ENCODE results near the gene STAM. TPM values are rescaled to one million over a fixed set of nuclear protein-coding genes. Genes with fewer than 3 reads are reported as not detected.

Gene STAM
- total and polyA plus RNA-seq, 10 of the 15 experiments (the other 5 are each of a cell fraction or from before 2014, with no cell fraction given), result 8.8 to 15.9 (median 14.4) TPM

DNA sequence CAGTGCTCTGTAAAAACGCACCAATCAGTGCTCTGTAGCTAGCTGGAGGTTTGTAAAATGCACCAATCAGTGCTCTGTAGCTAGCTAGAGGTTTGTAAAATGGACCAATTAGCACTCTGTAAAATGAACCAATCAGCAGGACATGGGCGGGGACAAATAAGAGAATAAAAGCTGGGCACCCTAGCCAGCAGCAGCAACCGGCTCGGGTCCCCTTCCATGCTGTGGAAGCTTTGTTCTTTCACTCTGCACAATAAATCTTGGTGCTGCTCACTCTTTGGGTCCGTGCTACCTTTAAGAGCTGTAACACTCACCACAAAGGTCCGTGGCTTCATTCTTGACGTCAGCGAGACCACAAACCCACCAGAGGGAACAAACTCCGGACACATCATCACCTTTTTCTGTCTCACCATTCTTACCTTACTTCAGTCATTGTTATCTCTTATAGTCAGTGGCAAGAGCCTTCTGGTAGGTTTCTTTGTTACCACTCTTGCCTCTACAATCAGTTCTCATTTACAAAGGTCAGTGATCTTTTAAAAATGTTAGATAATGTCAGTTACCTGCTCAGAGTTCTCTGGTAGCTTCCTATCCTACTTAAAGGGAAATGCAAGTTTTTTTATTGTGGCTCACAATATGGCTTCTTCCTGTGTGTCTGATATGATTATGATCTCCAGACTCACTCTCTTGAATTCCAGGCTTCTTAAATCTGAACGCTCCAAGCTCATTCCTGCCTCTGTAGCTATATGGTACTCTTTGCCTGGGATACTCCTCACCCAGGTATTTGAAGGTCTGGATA, 4.5 kb downstream of the STAM start (continued):
- TF ChIP-seq BHLHE40 (IDR thresholded peaks at IDR 0.05; ENCODE audit: borderline replicate concordance in 1 of 2, low read depth in 2 of 2, low read length in 1 of 2) (peak in 1 of 2 experiments; percentile 31; a peak in 1 of 4 replicates), PAX8 (IDR thresholded peaks at IDR 0.05) (no peak), LARP7 (IDR thresholded peaks at IDR 0.05) (no peak), POLR2AphosphoS5 (IDR thresholded peaks at IDR 0.05; ENCODE audit: low read length) (peak; percentile 57; the same call in 1 of the 2 replicates), RUNX3 (IDR thresholded peaks at IDR 0.05; ENCODE audit: low read length) (peak; percentile 53; the same call in 1 of the 2 replicates), MXI1 (IDR thresholded peaks at IDR 0.05; ENCODE audit: low read depth, low read length) (no peak), NR2C1 (IDR thresholded peaks at IDR 0.05) (no peak; the same call in 1 of the 2 replicates), IKZF2 (IDR thresholded peaks at IDR 0.05) (peak in 1 of 2 experiments; percentile 41; a peak in 3 of 4 replicates), NFYB (IDR thresholded peaks at IDR 0.05; ENCODE audit: insufficient read depth, low read depth, low read length) (peak; percentile 92), MEF2B (IDR thresholded peaks at IDR 0.05; ENCODE audit: partially characterized antibody, poor library complexity, severe bottlenecking) (peak; percentile 16), SP1 (IDR thresholded peaks at IDR 0.05; ENCODE audit: low read depth, low read length) (peak; percentile 48), ASH2L (IDR thresholded peaks at IDR 0.05; ENCODE audit: borderline replicate concordance, low read depth) (no peak), EP300 (IDR thresholded peaks at IDR 0.05; ENCODE audit: borderline replicate concordance in 1 of 2, control insufficient read depth in 1 of 2, low read depth in 2 of 2, low read length in 2 of 2) (peak in 1 of 2 experiments; percentile 47; a peak in 2 of 4 replicates), ZNF384 (IDR thresholded peaks at IDR 0.05; ENCODE audit: borderline replicate concordance, low read depth, low read length) (no peak), IKZF1 (conservative IDR thresholded peaks at IDR 0.05) (peak; percentile 24; the same call in 1 of the 2 replicates)
- TF ChIP-seq, protein P1, sequence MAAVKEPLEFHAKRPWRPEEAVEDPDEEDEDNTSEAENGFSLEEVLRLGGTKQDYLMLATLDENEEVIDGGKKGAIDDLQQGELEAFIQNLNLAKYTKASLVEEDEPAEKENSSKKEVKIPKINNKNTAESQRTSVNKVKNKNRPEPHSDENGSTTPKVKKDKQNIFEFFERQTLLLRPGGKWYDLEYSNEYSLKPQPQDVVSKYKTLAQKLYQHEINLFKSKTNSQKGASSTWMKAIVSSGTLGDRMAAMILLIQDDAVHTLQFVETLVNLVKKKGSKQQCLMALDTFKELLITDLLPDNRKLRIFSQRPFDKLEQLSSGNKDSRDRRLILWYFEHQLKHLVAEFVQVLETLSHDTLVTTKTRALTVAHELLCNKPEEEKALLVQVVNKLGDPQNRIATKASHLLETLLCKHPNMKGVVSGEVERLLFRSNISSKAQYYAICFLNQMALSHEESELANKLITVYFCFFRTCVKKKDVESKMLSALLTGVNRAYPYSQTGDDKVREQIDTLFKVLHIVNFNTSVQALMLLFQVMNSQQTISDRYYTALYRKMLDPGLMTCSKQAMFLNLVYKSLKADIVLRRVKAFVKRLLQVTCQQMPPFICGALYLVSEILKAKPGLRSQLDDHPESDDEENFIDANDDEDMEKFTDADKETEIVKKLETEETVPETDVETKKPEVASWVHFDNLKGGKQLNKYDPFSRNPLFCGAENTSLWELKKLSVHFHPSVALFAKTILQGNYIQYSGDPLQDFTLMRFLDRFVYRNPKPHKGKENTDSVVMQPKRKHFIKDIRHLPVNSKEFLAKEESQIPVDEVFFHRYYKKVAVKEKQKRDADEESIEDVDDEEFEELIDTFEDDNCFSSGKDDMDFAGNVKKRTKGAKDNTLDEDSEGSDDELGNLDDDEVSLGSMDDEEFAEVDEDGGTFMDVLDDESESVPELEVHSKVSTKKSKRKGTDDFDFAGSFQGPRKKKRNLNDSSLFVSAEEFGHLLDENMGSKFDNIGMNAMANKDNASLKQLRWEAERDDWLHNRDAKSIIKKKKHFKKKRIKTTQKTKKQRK (IDR thresholded peaks at IDR 0.05; ENCODE audit: low read depth, low read length), result no peak
- TF ChIP-seq, protein P2, sequence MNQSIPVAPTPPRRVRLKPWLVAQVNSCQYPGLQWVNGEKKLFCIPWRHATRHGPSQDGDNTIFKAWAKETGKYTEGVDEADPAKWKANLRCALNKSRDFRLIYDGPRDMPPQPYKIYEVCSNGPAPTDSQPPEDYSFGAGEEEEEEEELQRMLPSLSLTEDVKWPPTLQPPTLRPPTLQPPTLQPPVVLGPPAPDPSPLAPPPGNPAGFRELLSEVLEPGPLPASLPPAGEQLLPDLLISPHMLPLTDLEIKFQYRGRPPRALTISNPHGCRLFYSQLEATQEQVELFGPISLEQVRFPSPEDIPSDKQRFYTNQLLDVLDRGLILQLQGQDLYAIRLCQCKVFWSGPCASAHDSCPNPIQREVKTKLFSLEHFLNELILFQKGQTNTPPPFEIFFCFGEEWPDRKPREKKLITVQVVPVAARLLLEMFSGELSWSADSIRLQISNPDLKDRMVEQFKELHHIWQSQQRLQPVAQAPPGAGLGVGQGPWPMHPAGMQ (IDR thresholded peaks at IDR 0.05; ENCODE audit: borderline replicate concordance), result no peak
